ENCODE data around the gene LRP11.

- TF ChIP-seq NFXL1 (IDR thresholded peaks at IDR 0.05; ENCODE audit: borderline replicate concordance), result no peak
- TF ChIP-seq MAX (IDR thresholded peaks at IDR 0.05; ENCODE audit: low read depth, low read length), result no peak
- no peak for TF ChIP-seq CTCF (IDR thresholded peaks at IDR 0.05 in 2 of 3, conservative IDR thresholded peaks at IDR 0.05 in 1 of 3; ENCODE audit: control insufficient read depth in 2 of 3, extremely low read depth in 1 of 3, insufficient read depth in 1 of 3, low read depth in 3 of 3, low read length in 3 of 3)
- TF ChIP-seq POLR2AphosphoS5 (IDR thresholded peaks at IDR 0.05; ENCODE audit: low read length), result no peak
- TF ChIP-seq SRF (IDR thresholded peaks at IDR 0.05; ENCODE audit: low read depth in 2 of 2, low read length in 2 of 2), result no peak
- no peak for TF ChIP-seq TCF12 (IDR thresholded peaks at IDR 0.05; ENCODE audit: low read depth, low read length)
- no peak for TF ChIP-seq EZH2 (IDR thresholded peaks at IDR 0.05; ENCODE audit: borderline replicate concordance, control insufficient read depth, low read depth, low read length)
- no peak for TF ChIP-seq JUND (IDR thresholded peaks at IDR 0.05; ENCODE audit: low read depth, low read length)
- no peak for TF ChIP-seq ZBTB33 (IDR thresholded peaks at IDR 0.05)
- TF ChIP-seq SMC3 (IDR thresholded peaks at IDR 0.05; ENCODE audit: borderline replicate concordance, low read length), result no peak
- TF ChIP-seq CHD2 (IDR thresholded peaks at IDR 0.05; ENCODE audit: borderline replicate concordance, low read depth, low read length), result no peak
- TF ChIP-seq SIX5 (IDR thresholded peaks at IDR 0.05; ENCODE audit: low read depth, low read length, severe bottlenecking), result no peak
- no peak for TF ChIP-seq ATF3 (IDR thresholded peaks at IDR 0.05; ENCODE audit: borderline replicate concordance, extremely low read depth, low read depth, low read length)
These were observed 86.5 kb downstream of the LRP11 start for GRCh38 chr6:149777624-149778023.
